Natural killer cell treated with Interleukin-12 subunit alpha and Interleukin-12 subunit beta and Interleukin-15 and Interleukin-18, amount 100 ng/mL, for 72 hours (primary cell): ENCODE measurements around the gene NCKIPSD. TPM values are rescaled to one million over a fixed set of nuclear protein-coding genes. Genes with fewer than 3 reads are reported as not detected.

Experiments
- ATAC-seq, 2 donors: fragments of 150-1000 bp; cut with Tn5 transposase in 1 of 2; sonication (Bioruptor Pico), chemical (Tn5 transposase) in 1 of 2; 2 replicates each; pipeline ENCODE4 v1.10.0; 2021
- DNase-seq: peaks from one replicate; pipeline ENCODE4 v3.0.0; 2022; ENCODE audit warnings: low spot score
- H3K27ac Mint-ChIP-seq, 2 donors: 1 replicate in 1 of 2; 2 replicates in 1 of 2; pipeline ENCODE4 v1.8.0; 2022; ENCODE audit warnings: mixed read lengths in 2 of 2, mild to moderate bottlenecking in 1 of 2, moderate library complexity in 1 of 2
- H3K27me3 Mint-ChIP-seq, 2 donors: 1 replicate in 1 of 2; 2 replicates in 1 of 2; pipeline ENCODE4 v1.8.0; 2022; ENCODE audit warnings: mixed read lengths in 2 of 2
- H3K36me3 Mint-ChIP-seq: one replicate; pipeline ENCODE4 v1.8.0; 2022; ENCODE audit warnings: mixed read lengths
- H3K4me1 Mint-ChIP-seq, 2 donors: 1 replicate in 1 of 2; 2 replicates in 1 of 2; pipeline ENCODE4 v1.8.0; 2022; ENCODE audit warnings: low read depth in 2 of 2, mixed read lengths in 2 of 2, mild to moderate bottlenecking in 1 of 2
- H3K4me3 Mint-ChIP-seq: one replicate; pipeline ENCODE4 v1.8.0; 2022; ENCODE audit warnings: mixed read lengths
- H3K9me3 Mint-ChIP-seq: 2 replicates; pipeline ENCODE4 v1.8.0; 2022; ENCODE audit warnings: mixed read lengths
- total RNA-seq, 2 donors: library from RNA; stranded (reverse); gene quantifications; one replicate each; pipeline ENCODE4 v1.2.3, GENCODE V29; 2022

NCKIPSD gene
- total RNA-seq, 2 donors from 2014 or later, result 22.7 to 37.0 TPM

DNA sequence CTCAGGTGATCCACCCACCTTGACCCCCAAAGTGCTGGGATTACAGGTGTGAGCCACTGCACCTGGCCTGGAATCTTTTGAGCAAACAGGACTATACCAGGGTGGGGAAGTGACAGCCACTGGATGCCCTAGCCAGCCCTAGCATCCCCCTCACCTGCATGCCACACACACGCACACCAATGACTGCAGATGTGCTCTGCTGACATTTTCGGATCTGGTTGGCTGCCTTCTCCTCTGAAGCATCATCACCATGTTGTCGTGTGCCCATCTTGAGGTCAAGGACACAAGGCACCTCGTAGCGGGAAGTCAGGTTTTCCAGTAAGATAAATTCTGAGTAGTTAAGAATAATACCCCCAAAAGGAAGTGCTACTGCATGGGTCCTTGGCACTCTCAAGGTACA lies 3.7 kb upstream of the NCKIPSD start:
- Mint-ChIP-seq H3K27ac (no peak overlapping the region), H3K36me3 (peaks cover 6% of the 10 kb centered on the region), H3K4me3 (no peak overlapping the region)

GRCh38 chr3:48688737-48689075 lies 3.0 kb upstream of the NCKIPSD start:
- Mint-ChIP-seq H3K4me1 (peaks cover 19 to 22% of the 10 kb centered on the region in 2 donors), H3K4me3 (no peak overlapping the region), H3K27me3 (no peaks in the 10 kb centered on the region), H3K9me3 (no peaks in the 10 kb centered on the region), H3K36me3 (peaks cover 6% of the 10 kb centered on the region), H3K27ac (no peak overlapping the region)
- ATAC-seq (no peak), DNase-seq (no peak)

More for the DNA sequence above, 3.7 kb upstream of the NCKIPSD start:
- no peak for ATAC-seq
- H3K4me1 Mint-ChIP-seq, result peaks cover 15 to 16% of the 10 kb centered on the region in 2 donors
- no peaks in the 10 kb centered on the region for H3K27me3 Mint-ChIP-seq
- no peak for DNase-seq
- no peaks in the 10 kb centered on the region for H3K9me3 Mint-ChIP-seq

DNA sequence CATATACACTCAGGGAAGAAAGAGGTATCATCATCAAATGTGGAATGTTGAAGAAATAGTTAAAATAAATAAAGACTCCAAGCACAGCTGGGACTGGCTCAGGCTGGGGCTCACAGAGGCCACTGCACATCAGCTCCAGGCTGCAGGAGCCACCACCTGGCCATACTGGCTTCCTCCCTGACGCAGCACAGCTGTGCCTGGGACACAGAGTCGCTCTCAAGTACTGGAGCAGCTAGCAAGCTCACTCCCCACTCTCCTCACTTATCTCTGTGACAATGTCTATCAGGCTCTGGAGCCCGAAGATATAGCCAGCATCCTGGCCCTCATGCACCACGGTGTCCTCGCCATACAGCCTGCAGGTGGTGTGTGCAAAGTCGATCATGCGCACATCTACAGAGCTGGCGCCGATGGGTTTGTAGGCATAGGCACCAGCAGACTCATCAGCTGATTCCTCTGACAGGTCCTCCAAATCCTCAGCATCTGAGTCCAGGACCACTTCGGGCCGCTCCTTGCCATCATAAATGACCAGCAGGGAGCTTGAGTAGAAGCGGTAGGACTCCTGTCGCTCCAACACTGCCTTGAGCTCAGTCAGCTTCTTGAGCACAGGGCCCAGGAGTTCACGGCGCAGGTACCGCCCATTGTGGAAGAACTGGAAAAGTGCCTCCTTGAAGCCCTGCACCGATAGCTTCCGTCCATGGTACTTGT lies 2.5 kb upstream of the NCKIPSD start:
- no peak overlapping the region for H3K27ac Mint-ChIP-seq
- DNase-seq (no peak), ATAC-seq (no peak)

GRCh38 chr3:48687220-48687678 lies 1.5 kb upstream of the NCKIPSD start:
- no peak for DNase-seq
- no peaks in the 10 kb centered on the region for H3K9me3 Mint-ChIP-seq
- H3K36me3 Mint-ChIP-seq, result peaks cover 6% of the 10 kb centered on the region
- no peaks in the 10 kb centered on the region for H3K27me3 Mint-ChIP-seq
- H3K4me1 Mint-ChIP-seq, result peaks cover 21 to 23% of the 10 kb centered on the region in 2 donors
- ATAC-seq, result no peak
- H3K4me3 Mint-ChIP-seq, result no peak overlapping the region
- H3K27ac Mint-ChIP-seq, result no peak overlapping the region

More for the DNA sequence above, 2.5 kb upstream of the NCKIPSD start:
- peaks cover 6% of the 10 kb centered on the region for H3K36me3 Mint-ChIP-seq
- no peaks in the 10 kb centered on the region for H3K27me3 Mint-ChIP-seq
- H3K4me1 Mint-ChIP-seq, result peaks cover 21 to 23% of the 10 kb centered on the region in 2 donors
- no peaks in the 10 kb centered on the region for H3K9me3 Mint-ChIP-seq
- H3K4me3 Mint-ChIP-seq, result no peak overlapping the region

GRCh38 chr3:48686538-48687219 lies 964 bp upstream of the NCKIPSD start:
- Mint-ChIP-seq H3K27ac (peak overlapping the region; percentile 71 to 76), H3K36me3 (peaks cover 6% of the 10 kb centered on the region), H3K9me3 (no peaks in the 10 kb centered on the region), H3K27me3 (no peaks in the 10 kb centered on the region), H3K4me3 (peak overlapping the region; percentile 94), H3K4me1 (peaks cover 21 to 23% of the 10 kb centered on the region in 2 donors)
- ATAC-seq (no peak), DNase-seq (no peak)

- Mint-ChIP-seq H3K27ac (peak overlapping the region; percentile 71 to 75), H3K36me3 (no peaks in the 10 kb centered on the region), H3K27me3 (no peaks in the 10 kb centered on the region), H3K9me3 (no peaks in the 10 kb centered on the region), H3K4me1 (peaks cover 23 to 26% of the 10 kb centered on the region in 2 donors), H3K4me3 (peak overlapping the region; percentile 94)
- DNase-seq, result no peak
- ATAC-seq, result no peak
These were observed 467 bp downstream of the NCKIPSD start for GRCh38 chr3:48685293-48685602.

DNA sequence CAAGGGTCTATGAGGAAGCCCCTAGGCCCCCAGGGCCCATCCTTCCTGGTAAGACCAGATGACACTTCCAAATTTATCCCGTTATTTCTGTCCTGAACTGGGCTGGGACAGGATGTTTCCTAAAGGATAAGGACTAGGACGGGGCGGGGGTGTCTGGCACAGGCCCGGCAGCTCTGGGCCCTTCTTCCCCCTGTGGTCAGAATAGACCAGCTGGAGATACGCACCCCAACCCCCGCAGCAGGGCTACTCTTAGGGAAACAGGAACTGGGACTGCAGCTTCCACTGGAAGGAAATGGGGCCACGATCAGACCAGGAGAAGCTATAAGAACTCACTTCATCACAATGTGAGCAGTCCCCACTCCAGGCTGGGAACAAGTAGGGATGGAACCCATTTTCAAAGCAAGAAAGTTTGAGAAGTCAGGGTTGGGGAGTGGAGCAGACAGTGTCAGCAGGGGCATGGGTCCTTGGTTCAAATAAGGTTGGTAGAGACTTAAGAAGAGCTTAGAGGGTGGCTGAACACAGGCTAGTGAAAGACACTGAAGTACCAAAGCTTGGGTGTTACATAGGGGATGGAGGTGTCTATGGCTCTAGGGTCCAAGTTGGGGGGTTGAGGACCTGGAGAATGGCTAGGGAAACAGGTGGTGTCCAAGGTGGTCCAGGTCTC lies 1.1 kb downstream of the NCKIPSD start:
- Mint-ChIP-seq H3K4me3 (peak overlapping the region; percentile 94), H3K9me3 (no peaks in the 10 kb centered on the region), H3K27me3 (no peaks in the 10 kb centered on the region), H3K36me3 (no peaks in the 10 kb centered on the region), H3K4me1 (peaks cover 23 to 26% of the 10 kb centered on the region in 2 donors), H3K27ac (peak overlapping the region; percentile 47 to 75)
- ATAC-seq, result no peak
- no peak for DNase-seq

- H3K36me3 Mint-ChIP-seq, result no peaks in the 10 kb centered on the region
- DNase-seq (no peak), ATAC-seq (no peak)
- H3K4me1 Mint-ChIP-seq, result peaks cover 23 to 26% of the 10 kb centered on the region in 2 donors
- H3K27ac Mint-ChIP-seq, result no peak overlapping the region
- no peaks in the 10 kb centered on the region for H3K27me3 Mint-ChIP-seq
- peak overlapping the region; percentile 59 for H3K4me3 Mint-ChIP-seq
- no peaks in the 10 kb centered on the region for H3K9me3 Mint-ChIP-seq
These were observed 1.7 kb downstream of the NCKIPSD start for GRCh38 chr3:48684054-48684349.

DNA sequence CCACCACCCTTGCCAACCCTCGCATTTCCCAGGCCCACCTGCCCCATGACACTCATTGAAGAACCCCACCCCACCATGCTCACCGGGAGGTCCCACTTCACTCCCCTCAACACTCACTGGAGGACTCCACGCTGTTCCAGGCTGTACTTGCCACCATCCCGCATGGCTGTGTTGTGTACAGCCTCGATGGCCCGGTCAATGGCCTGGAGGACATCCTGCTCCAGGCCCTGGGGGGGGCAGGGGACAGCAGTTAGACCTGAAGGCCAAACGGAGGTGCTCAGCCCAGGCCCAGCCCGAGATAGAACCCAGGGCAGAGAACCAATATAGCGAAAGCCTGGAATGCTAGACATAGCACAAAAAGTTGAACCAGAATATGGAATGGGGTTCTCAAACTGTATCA lies 2.9 kb downstream of the NCKIPSD start:
- Mint-ChIP-seq H3K27ac (no peak overlapping the region), H3K9me3 (no peaks in the 10 kb centered on the region), H3K4me3 (no peak overlapping the region), H3K27me3 (no peaks in the 10 kb centered on the region), H3K36me3 (no peaks in the 10 kb centered on the region), H3K4me1 (peaks cover 23 to 26% of the 10 kb centered on the region in 2 donors)
- no peak for ATAC-seq
- DNase-seq, result no peak

DNA sequence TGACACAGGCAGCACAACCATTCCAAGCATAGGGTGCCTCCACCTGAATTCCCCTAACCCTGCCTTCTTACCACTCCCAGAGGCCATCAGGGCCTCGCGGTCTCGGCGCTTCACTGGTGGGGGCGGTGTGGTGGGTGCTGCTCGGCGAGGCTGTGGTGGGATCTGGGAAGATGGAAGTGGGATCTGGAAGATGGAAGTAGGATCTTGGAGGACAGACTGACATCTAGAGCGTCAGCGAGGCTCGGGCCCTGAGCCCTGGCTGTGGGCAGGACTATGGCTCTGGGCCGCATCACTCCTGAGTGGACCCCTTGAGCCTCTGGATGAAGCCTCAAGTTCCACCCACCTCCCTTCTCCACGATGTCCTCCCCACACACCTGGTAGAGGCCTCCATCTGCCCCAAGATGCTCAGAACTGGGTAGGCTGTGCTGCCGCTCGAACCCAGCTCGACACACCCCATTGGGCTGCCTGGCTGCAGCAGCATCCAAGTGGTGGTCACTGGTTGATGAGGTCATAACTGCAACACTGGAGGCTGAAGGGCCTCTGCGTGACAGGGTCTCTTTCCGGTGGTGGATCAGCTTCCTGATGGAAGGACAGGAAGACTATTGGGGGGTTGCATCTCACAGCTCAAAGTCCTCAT lies 3.6 kb downstream of the NCKIPSD start:
- no peak for DNase-seq
- no peak for ATAC-seq

DNA sequence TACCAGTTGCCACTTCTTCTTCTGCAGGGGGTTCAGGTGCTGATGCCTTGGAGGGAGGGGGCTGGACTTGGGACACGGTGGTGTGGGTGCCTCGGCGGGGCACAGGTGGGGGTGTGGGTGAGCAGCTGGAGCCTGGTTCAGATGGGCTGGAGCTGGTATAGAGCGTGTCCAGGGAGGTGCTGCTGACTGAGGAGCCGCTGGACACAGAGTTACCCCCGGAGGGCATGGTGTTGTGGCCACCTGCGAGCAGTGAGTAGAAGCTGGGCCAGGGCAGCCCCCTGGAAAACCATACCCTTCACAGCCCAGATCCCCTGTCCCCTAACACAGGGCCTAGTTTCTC lies 4.2 kb downstream of the NCKIPSD start:
- no peak overlapping the region for H3K4me3 Mint-ChIP-seq
- no peaks in the 10 kb centered on the region for H3K27me3 Mint-ChIP-seq
- ATAC-seq, result no peak
- no peaks in the 10 kb centered on the region for H3K9me3 Mint-ChIP-seq
- H3K27ac Mint-ChIP-seq, result no peak overlapping the region
- no peaks in the 10 kb centered on the region for H3K36me3 Mint-ChIP-seq
- H3K4me1 Mint-ChIP-seq, result peaks cover 21 to 24% of the 10 kb centered on the region in 2 donors
- no peak for DNase-seq

More for the DNA sequence above, 3.6 kb downstream of the NCKIPSD start:
- H3K4me3 Mint-ChIP-seq, result no peak overlapping the region
- H3K27me3 Mint-ChIP-seq, result no peaks in the 10 kb centered on the region
- no peak overlapping the region for H3K27ac Mint-ChIP-seq
- H3K36me3 Mint-ChIP-seq, result no peaks in the 10 kb centered on the region
- H3K9me3 Mint-ChIP-seq, result no peaks in the 10 kb centered on the region
- H3K4me1 Mint-ChIP-seq, result peaks cover 23 to 26% of the 10 kb centered on the region in 2 donors

DNA sequence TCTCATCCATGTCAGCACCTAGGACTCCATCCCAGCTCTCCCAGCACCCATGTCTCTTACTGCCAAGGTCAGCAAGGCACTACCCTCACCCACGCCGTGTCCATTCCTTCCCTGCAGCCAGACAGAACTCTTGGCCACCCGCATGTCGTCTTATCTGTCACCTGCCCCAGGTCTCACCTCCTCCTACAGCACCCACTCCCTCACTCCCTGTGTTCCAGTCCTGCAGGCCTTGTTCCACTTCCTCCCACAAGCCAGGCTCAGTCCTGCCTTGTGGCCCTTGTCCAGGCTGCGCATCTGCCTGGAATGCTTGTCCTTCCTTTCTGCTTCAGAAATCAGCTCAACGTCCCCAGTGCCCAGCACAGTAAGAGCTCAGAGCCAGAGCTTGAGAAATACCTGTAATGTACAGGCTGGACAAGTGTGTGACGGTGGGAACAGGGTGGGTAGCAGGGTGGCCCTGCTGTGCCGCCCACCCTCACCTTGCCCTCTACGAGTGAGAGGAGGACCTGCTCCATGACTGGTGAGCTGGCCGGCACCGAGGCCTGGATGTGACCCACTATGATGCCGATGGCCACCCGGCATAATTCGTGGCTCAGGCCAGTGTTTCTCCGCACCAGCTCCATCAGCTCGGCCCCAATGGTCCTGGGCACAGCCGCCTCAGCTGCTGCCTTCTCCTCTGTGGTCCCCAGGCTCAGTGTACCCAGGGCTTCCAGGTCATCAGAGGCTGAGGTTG lies 4.7 kb downstream of the NCKIPSD start:
- H3K27ac Mint-ChIP-seq, result no peak overlapping the region
- ATAC-seq (no peak), DNase-seq (no peak)
- no peaks in the 10 kb centered on the region for H3K36me3 Mint-ChIP-seq
- H3K27me3 Mint-ChIP-seq, result no peaks in the 10 kb centered on the region
- no peak overlapping the region for H3K4me3 Mint-ChIP-seq
- peaks cover 16 to 20% of the 10 kb centered on the region in 2 donors for H3K4me1 Mint-ChIP-seq
- H3K9me3 Mint-ChIP-seq, result no peaks in the 10 kb centered on the region
